Transverse colon (tissue), 4 donors: ENCODE measurements around the gene COMMD7.

Experiments
- CTCF ChIP-seq, 5 experiments: fragments of 200-600 bp in 3 of 5; fragments of 450-650 bp in 2 of 5; sonication (generic) in 3 of 5; IDR thresholded peaks; 1 replicate in 2 of 5; 2 replicates in 3 of 5; pipeline ENCODE4 v1.5.1; 2016 to 2017; ENCODE audit warnings: antibody characterized with exemption in 5 of 5, inconsistent platforms in 3 of 5, mild to moderate bottlenecking in 2 of 5, moderate library complexity in 1 of 5
- POLR2A ChIP-seq: fragments of 450-650 bp; IDR thresholded peaks from one replicate; pipeline ENCODE4 v1.6.1; 2016; ENCODE audit warnings: antibody characterized with exemption, mild to moderate bottlenecking, moderate library complexity
- POLR2AphosphoS5 ChIP-seq, 3 donors: sonication (generic); formaldehyde crosslinking; IDR thresholded peaks; one replicate each; pipeline ENCODE4 v1.6.1; 2016; ENCODE audit warnings: antibody characterized with exemption in 3 of 3

- TF ChIP-seq POLR2AphosphoS5 (IDR thresholded peaks at IDR 0.05), result no peak
- no peak for TF ChIP-seq POLR2A
- no peak for TF ChIP-seq CTCF (IDR thresholded peaks at IDR 0.05)
These were observed 21.0 kb upstream of the COMMD7 start for GRCh38 chr20:32764005-32764960.
